IMR-90 (cell line): ENCODE data around the gene NPFF. TPM values are rescaled to one million over a fixed set of nuclear protein-coding genes. Genes with fewer than 3 reads are reported as not detected.
A peak's percentile ranks its signal among the peaks of the same experiment; 100 is the strongest.

Experiments
- ATAC-seq: fragments of 200-7000 bp; cut with Tn5 transposase; 2 replicates; pipeline ENCODE4 v1.9.1; 2020; ENCODE audit warnings: low read depth, mild to moderate bottlenecking, moderate library complexity
- BruUV-seq: library from RNA; stranded (reverse); fragments of 400-500 nt; replicated peaks from 2 replicates; lab custom pipeline; 2021; lab: Mats Ljungman, UMichigan
- CTCF ChIA-PET: fragments of 300-600 bp; formaldehyde crosslinking; extraction: SDS; loops from one replicate; lab custom pipeline; 2021; ENCODE audit warnings: antibody characterized with exemption; lab: Yijun Ruan, JAX
- POLR2A ChIA-PET: fragments of 300-600 bp; sonication (Branson Sonifier 250); formaldehyde crosslinking; loops from one replicate; lab custom pipeline; 2022; ENCODE audit warnings: antibody characterized with exemption; ENCODE audit not compliant: unreplicated experiment; lab: Charles Lee
- DNase-seq: peaks from one replicate; pipeline ENCODE4 v3.0.0; 2013
- H2AFZ ChIP-seq: replicated peaks from 2 replicates; pipeline ENCODE3; 2013; ENCODE audit warnings: low read length, mild to moderate bottlenecking; ENCODE audit not compliant: poor library complexity
- H2AK5ac ChIP-seq: 2 replicates; pipeline ENCODE4 v1.6.1; 2013; ENCODE audit warnings: low read depth, low read length, inconsistent platforms
- H2AK9ac ChIP-seq: replicated peaks from 2 replicates; pipeline ENCODE3; 2013; ENCODE audit warnings: mild to moderate bottlenecking, low read depth, low read length, moderate library complexity; ENCODE audit not compliant: poor library complexity
- H2BK120ac ChIP-seq: 2 replicates; pipeline ENCODE4 v1.6.1; 2013; ENCODE audit warnings: low read depth, low read length, inconsistent platforms
- H2BK15ac ChIP-seq: 3 replicates; pipeline ENCODE4 v1.6.1; 2013; ENCODE audit warnings: low read depth, low read length, inconsistent platforms
- H2BK20ac ChIP-seq: 2 replicates; pipeline ENCODE4 v1.6.1; 2013; ENCODE audit warnings: low read depth, mild to moderate bottlenecking, inconsistent platforms, low read length, moderate library complexity
- H2BK5ac ChIP-seq: 2 replicates; pipeline ENCODE4 v1.6.1; 2013; ENCODE audit warnings: mild to moderate bottlenecking, low read depth, low read length, inconsistent platforms; ENCODE audit not compliant: poor library complexity, severe bottlenecking
- H3K14ac ChIP-seq: replicated peaks from 2 replicates; pipeline ENCODE4 v1.6.1; 2013; ENCODE audit warnings: low read depth, low read length, inconsistent platforms
- H3K18ac ChIP-seq: 2 replicates; pipeline ENCODE4 v1.6.1; 2013; ENCODE audit warnings: low read depth, low read length, control low read depth
- H3K23ac ChIP-seq: 2 replicates; pipeline ENCODE4 v1.6.1; 2013; ENCODE audit warnings: low read depth, low read length, inconsistent platforms
- H3K27ac ChIP-seq: 2 replicates; pipeline ENCODE4 v1.5.1; 2013; ENCODE audit warnings: mild to moderate bottlenecking, control low read depth, low read length; ENCODE audit not compliant: insufficient read depth
- H3K27me3 ChIP-seq: 2 replicates; pipeline ENCODE4 v1.6.1; 2013; ENCODE audit warnings: low read length; ENCODE audit not compliant: control insufficient read depth, insufficient read depth
- H3K36me3 ChIP-seq: 2 replicates; pipeline ENCODE4 v1.6.1; 2013; ENCODE audit warnings: low read length, mixed read lengths; ENCODE audit not compliant: control insufficient read depth, insufficient read depth
- H3K4ac ChIP-seq: 2 replicates; pipeline ENCODE4 v1.6.1; 2013; ENCODE audit warnings: low read depth, low read length, inconsistent platforms
- H3K4me1 ChIP-seq: 2 replicates; pipeline ENCODE4 v1.6.1; 2013; ENCODE audit warnings: low read length, mixed read lengths; ENCODE audit not compliant: control insufficient read depth, insufficient read depth
- H3K4me2 ChIP-seq: 2 replicates; pipeline ENCODE4 v1.6.1; 2013; ENCODE audit warnings: low read depth, mild to moderate bottlenecking, control low read depth, low read length, moderate library complexity
- H3K4me3 ChIP-seq: 2 replicates; pipeline ENCODE4 v1.5.1; 2013; ENCODE audit warnings: low read depth, mild to moderate bottlenecking, control low read depth, low read length, moderate library complexity; ENCODE audit not compliant: insufficient read depth
- H3K56ac ChIP-seq: 2 replicates; pipeline ENCODE4 v1.6.1; 2013; ENCODE audit warnings: low read length, inconsistent platforms; ENCODE audit not compliant: insufficient read depth; ENCODE audit errors: extremely low read depth
- H3K79me1 ChIP-seq, 2 experiments: 2 replicates each; pipeline ENCODE4 v1.6.1; 2013; ENCODE audit warnings: low read length in 2 of 2, inconsistent platforms in 1 of 2, low read depth in 1 of 2
- H3K9ac ChIP-seq: 2 replicates; pipeline ENCODE4 v1.6.1; 2013; ENCODE audit warnings: low read depth, low read length, control low read depth
- H3K9me1 ChIP-seq: 2 replicates; pipeline ENCODE4 v1.6.1; 2013; ENCODE audit warnings: low read length, inconsistent platforms; ENCODE audit not compliant: insufficient read depth
- H3K9me3 ChIP-seq: 2 replicates; pipeline ENCODE4 v1.6.1; 2013; ENCODE audit warnings: low read length; ENCODE audit not compliant: control insufficient read depth, insufficient read depth
- H4K20me1 ChIP-seq: 2 replicates; pipeline ENCODE4 v1.6.1; 2013; ENCODE audit warnings: low read length, inconsistent platforms; ENCODE audit not compliant: insufficient read depth
- H4K5ac ChIP-seq: 2 replicates; pipeline ENCODE4 v1.6.1; 2013; ENCODE audit warnings: mild to moderate bottlenecking, low read depth, low read length, control low read depth
- H4K8ac ChIP-seq, 2 experiments: 2 replicates each; pipeline ENCODE4 v1.6.1; 2013; ENCODE audit warnings: low read depth in 2 of 2, low read length in 2 of 2, control low read depth in 1 of 2, inconsistent platforms in 1 of 2
- H4K91ac ChIP-seq: 2 replicates; pipeline ENCODE4 v1.6.1; 2013; ENCODE audit warnings: low read depth, low read length, inconsistent platforms; ENCODE audit not compliant: insufficient read depth
- CEBPB ChIP-seq: IDR thresholded peaks from 2 replicates; pipeline ENCODE4 v1.6.1; 2012; ENCODE audit warnings: low read depth, low read length, improper control_type of control experiment
- CHD1 ChIP-seq: IDR thresholded peaks from 2 replicates; pipeline ENCODE4 v1.6.1; 2012; ENCODE audit warnings: low read depth, low read length, improper control_type of control experiment
- CTCF ChIP-seq: conservative IDR thresholded peaks from 2 replicates; pipeline ENCODE4 v1.5.1; 2012; ENCODE audit warnings: mild to moderate bottlenecking, low read depth, low read length, improper control_type of control experiment
- ELK1 ChIP-seq: fragments of 150-350 bp; IDR thresholded peaks from 2 replicates; pipeline ENCODE4 v1.6.1; 2016; ENCODE audit warnings: low read depth, mild to moderate bottlenecking, low read length, moderate library complexity, borderline replicate concordance
- FOS ChIP-seq: fragments of 150-350 bp; IDR thresholded peaks from 2 replicates; pipeline ENCODE4 v1.6.1; 2016; ENCODE audit warnings: low read depth, low read length
- MAFK ChIP-seq: IDR thresholded peaks from 2 replicates; pipeline ENCODE4 v1.6.1; 2012; ENCODE audit warnings: low read depth, low read length, improper control_type of control experiment
- MAZ ChIP-seq: IDR thresholded peaks from 2 replicates; pipeline ENCODE4 v1.6.1; 2012; ENCODE audit warnings: low read depth, mild to moderate bottlenecking, low read length, improper control_type of control experiment, moderate library complexity, borderline replicate concordance
- MXI1 ChIP-seq: IDR thresholded peaks from 2 replicates; pipeline ENCODE4 v1.6.1; 2012; ENCODE audit warnings: low read depth, mild to moderate bottlenecking, low read length, moderate library complexity, borderline replicate concordance
- NFE2L2 ChIP-seq: fragments of 150-350 bp; IDR thresholded peaks from 2 replicates; pipeline ENCODE4 v1.6.1; 2016; ENCODE audit warnings: low read depth, mild to moderate bottlenecking, low read length
- POLR2A ChIP-seq: IDR thresholded peaks from 2 replicates; pipeline ENCODE4 v1.6.1; 2012; ENCODE audit warnings: mild to moderate bottlenecking, low read depth, low read length
- RCOR1 ChIP-seq: IDR thresholded peaks from 2 replicates; pipeline ENCODE4 v1.6.1; 2012; ENCODE audit warnings: mild to moderate bottlenecking, low read length, improper control_type of control experiment; ENCODE audit not compliant: insufficient replicate concordance
- RFX5 ChIP-seq: IDR thresholded peaks from 2 replicates; pipeline ENCODE4 v1.8.0; 2012; ENCODE audit warnings: low read depth, mild to moderate bottlenecking, low read length, moderate library complexity
- SMC3 ChIP-seq: fragments of 150-350 bp; IDR thresholded peaks from 2 replicates; pipeline ENCODE4 v1.6.1; 2016; ENCODE audit warnings: low read depth, mild to moderate bottlenecking, antibody characterized with exemption, low read length, moderate library complexity
- USF2 ChIP-seq: fragments of 150-350 bp; IDR thresholded peaks from 2 replicates; pipeline ENCODE4 v1.6.1; 2017; ENCODE audit warnings: mild to moderate bottlenecking, antibody characterized with exemption, low read length, low read depth
- WGBS, 2 experiments: methylation state at CpG; one replicate each; pipeline versions ENCODE4 v1.1.5 to v1.1.7; 2013; ENCODE audit warnings: missing lambda C conversion rate in 2 of 2; ENCODE audit not compliant: insufficient read length in 1 of 2; ENCODE audit errors: extremely low coverage in 2 of 2; 5-methylcytosine and 5-hydroxymethylcytosine counted together
- dilution Hi-C: fragments of 300-500 bp; cut with HindIII; formaldehyde crosslinking; loops from one replicate; pipeline ENCODE4 v1.14.3; 2018; ENCODE audit warnings: low sequenced_read_pairs; ENCODE audit not compliant: unreplicated experiment
- in situ Hi-C: fragments of 300-500 bp; cut with MboI; formaldehyde crosslinking; loops from 3 replicates; pipeline ENCODE4 v1.14.3; 2019; ENCODE audit warnings: low sequenced_read_pairs, inconsistent platforms, mixed read lengths
- intact Hi-C: fragments of 100-400 bp; cut with micrococcal nuclease; formaldehyde crosslinking; loops from 2 replicates; pipeline ENCODE4 v1.10.0; 2022
- polyA plus RNA-seq, 3 experiments: library from polyadenylated mRNA; depleted of rRNA; stranded (reverse); fragments of >200 nt; gene quantifications; 2 replicates each; pipeline ENCODE4 v1.2.3, GENCODE V29; 2012; ENCODE audit warnings: low replicate concordance in 1 of 3
- total RNA-seq: library from RNA; depleted of rRNA; stranded (reverse); fragments of >200 nt; gene quantifications from 2 replicates; pipeline ENCODE4 v1.2.3, GENCODE V29; 2012

The NPFF gene
- total and polyA plus RNA-seq, 2 of the 4 experiments (the other 2 are of a cell fraction): not detected

- Histone ChIP-seq H3K4ac (peak overlapping the region; percentile 95), H3K27ac (peak overlapping the region; percentile 92), H2BK120ac (peak overlapping the region; percentile 79), H4K20me1 (peaks cover 3% of the 10 kb centered on the region), H2BK20ac (peak overlapping the region; percentile 52; the same call in 1 of the 2 replicates), H4K5ac (peak overlapping the region; percentile 95), H2BK15ac (peak overlapping the region; percentile 60; the same call in 2 of the 3 replicates), H3K9me3 (no peaks in the 10 kb centered on the region), H3K27me3 (no peaks in the 10 kb centered on the region), H3K79me1 (peaks cover 28 to 76% of the 10 kb centered on the region in 2 experiments; a peak in 3 of 4 replicates), H4K8ac (peak overlapping the region; percentile 84 to 98), H3K36me3 (peaks cover 14% of the 10 kb centered on the region; the same call in 1 of the 2 replicates), H3K14ac (peak overlapping the region; percentile 91), H2BK5ac (peak overlapping the region; percentile 88), H2AK9ac (peak overlapping the region; percentile 96), H2AFZ (peak overlapping the region; percentile 89), H3K18ac (peak overlapping the region; percentile 93), H3K56ac (peak overlapping the region; percentile 83), H3K4me3 (peak overlapping the region; percentile 64), H3K9ac (peak overlapping the region; percentile 91), H3K23ac (peak overlapping the region; percentile 89), H3K4me1 (peaks cover 18% of the 10 kb centered on the region), H2AK5ac (peak overlapping the region; percentile 93), H4K91ac (peak overlapping the region; percentile 90), H3K9me1 (peaks cover 37% of the 10 kb centered on the region), H3K4me2 (peak overlapping the region; percentile 93)
- ATAC-seq (no peak), DNase-seq (peak; percentile 65)
- 0% methylated on average over 3 of the region's 17 CpGs; no CpG with 5 or more reads in 1 of the 2 experiments for WGBS, 2 experiments
- CTCF ChIA-PET: interaction anchor here (0.7 to 1.1 kb wide), 2 partner anchors 12 to 22 kb away, joined by 3 to 6 read pairs; no protein-coding TSS in a partner anchor
- in situ Hi-C loops: loop anchor here (10.0 kb wide), 1 partner anchor 175 kb away; the partner anchor contains the start of gene AAAS
- BruUV-seq: no TSS peak
- dilution Hi-C loops: no loop called here
- intact Hi-C loops: loop anchor here (2.0 to 5.0 kb wide), 2 partner anchors 48 to 179 kb away; partner anchors contain the start of genes AAAS and PCBP2
- POLR2A ChIA-PET: interaction anchor here (0.6 to 1.0 kb wide), 3 partner anchors 9 to 239 kb away, joined by 4 to 9 read pairs (median 4); no protein-coding TSS in a partner anchor
- TF ChIP-seq MAZ (peak; percentile 40; the same call in 1 of the 2 replicates), POLR2A (peak; percentile 88), RFX5 (no peak), CHD1 (no peak), ELK1 (no peak), CEBPB (peak; percentile 96), FOS (no peak), NFE2L2 (no peak), MAFK (no peak), CTCF (no peak), SMC3 (no peak), USF2 (no peak), MXI1 (no peak), RCOR1 (no peak)
These were observed 7.0 kb downstream of the NPFF start for GRCh38 chr12:53500142-53500775.
